H7 (cell line): ENCODE measurements around the gene ALDH5A1. TPM values are rescaled to one million over a fixed set of nuclear protein-coding genes. Genes with fewer than 3 reads are reported as not detected.

ENCODE experiments used
- total RNA-seq: library from RNA; depleted of rRNA; stranded (reverse); fragments of >200 nt; shearing (Covaris generic); gene quantifications from 2 replicates; pipeline ENCODE4 v1.2.3, GENCODE V29; 2014; rRNA removed

ALDH5A1 gene
- total RNA-seq, 1 experiment from 2014 or later, result 1.5 TPM

Other genes with a start within 250 kb of the ALDH5A1 start
- gene DCDC2, start 136.9 kb upstream of the ALDH5A1 start, total RNA-seq, result 0.18 TPM in 1 of 2 replicates, not detected in the other
- gene MRS2, start 92.0 kb upstream of the ALDH5A1 start, total RNA-seq, result 71.4 and 79.1 TPM in 2 replicates
- gene GPLD1, start 5.4 kb upstream of the ALDH5A1 start, total RNA-seq, result 2.0 and 2.5 TPM in 2 replicates
- 0.07 and 0.15 TPM in 2 replicates for gene KIAA0319, start 151.2 kb downstream of the ALDH5A1 start, total RNA-seq
- gene TDP2, start 171.9 kb downstream of the ALDH5A1 start, total RNA-seq, result 15.6 and 15.7 TPM in 2 replicates
- gene ACOT13, start 172.1 kb downstream of the ALDH5A1 start, total RNA-seq, result 6.7 and 12.4 TPM in 2 replicates
- 80.2 and 83.3 TPM in 2 replicates for gene C6orf62, start 224.2 kb downstream of the ALDH5A1 start, total RNA-seq